Epithelial cell of esophagus (primary cell): ENCODE results near the gene KSR2.
A peak's percentile ranks its signal among the peaks of the same experiment; 100 is the strongest.

ENCODE experiments used
- DNase-seq: peaks from one replicate; pipeline ENCODE4 v3.0.0; 2010; ENCODE audit warnings: low read depth
- H3K4me3 ChIP-seq: 2 replicates; pipeline ENCODE4 v1.5.1; 2011; ENCODE audit warnings: mild to moderate bottlenecking, low read length, control low read depth
- CTCF ChIP-seq: IDR thresholded peaks from 2 replicates; pipeline ENCODE4 v1.5.1; 2011; ENCODE audit warnings: low read depth, mild to moderate bottlenecking, low read length, control low read depth, inconsistent platforms; ENCODE audit not compliant: insufficient read depth; ENCODE audit errors: missing control alignments

Gene KSR2

GRCh38 chr12:117486840-117487659, 481.7 kb downstream of the KSR2 start:
- no peak for TF ChIP-seq CTCF
- peak; percentile 6 for DNase-seq
- H3K4me3 ChIP-seq: no peak overlapping the region

DNA sequence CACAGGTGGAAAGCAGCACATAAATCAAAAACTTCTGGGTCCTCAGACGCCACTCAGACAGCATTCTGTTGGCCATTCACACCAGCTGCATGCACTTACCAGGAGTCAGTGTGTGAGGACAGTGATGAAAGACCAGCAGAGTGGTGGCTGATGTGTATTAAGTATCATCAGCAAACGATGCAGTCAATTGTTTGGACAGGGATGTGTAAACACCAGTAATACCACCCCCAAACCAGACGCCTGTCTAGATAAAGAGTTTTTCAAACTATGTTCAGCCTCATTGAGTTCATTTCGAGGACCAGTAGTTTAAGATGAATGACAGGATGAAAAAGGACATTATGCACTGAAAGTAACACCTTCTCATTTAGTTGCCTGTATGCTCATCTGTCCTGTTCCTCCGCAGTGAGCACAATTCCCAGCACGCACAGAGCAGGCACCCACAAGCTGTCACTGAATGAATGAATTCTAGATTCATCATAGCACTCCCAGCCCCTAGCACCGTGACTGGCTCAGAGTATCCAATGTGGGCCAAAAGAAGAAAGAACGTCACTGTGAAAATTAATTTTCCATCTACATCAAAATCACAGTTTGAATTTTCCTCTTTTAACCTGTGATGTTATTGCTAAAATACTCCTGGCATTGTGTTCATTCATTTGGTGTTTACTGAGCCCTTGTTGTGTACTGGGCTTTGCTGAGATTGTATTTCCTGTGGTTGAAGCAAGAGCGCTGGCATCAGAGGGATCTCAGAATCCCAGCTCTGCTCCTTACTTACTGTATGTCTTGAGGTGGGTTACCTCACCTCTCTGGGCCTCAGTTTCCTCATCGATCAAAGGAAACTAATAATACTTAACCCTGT, 482.6 kb downstream of the KSR2 start:
- no peak overlapping the region for H3K4me3 ChIP-seq
- TF ChIP-seq CTCF: no peak
- DNase-seq: no peak

DNA sequence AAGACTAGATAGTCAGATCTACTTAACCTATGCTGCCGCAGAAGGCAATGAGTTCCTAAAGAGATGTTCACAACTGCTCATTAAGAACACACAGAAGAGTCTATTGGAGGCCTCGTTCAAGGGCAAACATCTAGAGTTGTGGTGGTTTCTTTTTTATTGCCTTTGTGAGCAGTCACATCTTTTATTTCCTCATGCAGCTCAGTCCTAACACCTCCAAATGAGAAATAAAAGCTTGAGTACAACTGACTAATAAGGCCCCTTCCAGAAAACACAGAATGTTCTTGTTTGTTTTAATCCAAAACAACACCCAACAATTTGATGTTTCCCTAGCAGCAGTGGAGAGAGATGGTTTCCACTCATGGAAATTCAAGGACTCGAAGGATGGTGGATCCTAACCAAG, 483.9 kb downstream of the KSR2 start:
- TF ChIP-seq CTCF: no peak
- H3K4me3 ChIP-seq: no peak overlapping the region
- DNase-seq: no peak

GRCh38 chr12:117483501-117483900, 485.3 kb downstream of the KSR2 start:
- H3K4me3 ChIP-seq: no peak overlapping the region
- TF ChIP-seq CTCF: no peak
- no peak for DNase-seq

DNA sequence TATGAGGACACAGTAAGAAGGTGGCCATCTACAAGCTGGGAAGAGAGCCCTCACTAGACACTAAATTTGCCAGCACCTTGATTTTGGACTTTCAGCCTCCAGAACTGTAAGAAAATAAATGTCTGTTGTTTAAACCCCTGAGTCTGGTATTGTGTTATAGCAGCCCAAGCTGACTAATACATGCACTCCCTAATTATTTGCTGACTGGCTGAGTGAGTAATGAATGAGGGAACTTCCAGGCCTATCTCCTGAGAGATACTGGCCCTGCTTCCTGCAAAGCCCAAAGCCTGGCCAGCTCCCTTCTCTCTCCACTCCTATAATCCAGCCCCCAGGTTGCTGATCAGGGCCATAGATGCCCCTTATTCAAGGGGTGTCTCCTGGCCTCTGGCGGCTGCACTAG, 487.3 kb downstream of the KSR2 start:
- TF ChIP-seq CTCF: no peak
- no peak for DNase-seq
- no peak overlapping the region for H3K4me3 ChIP-seq

GRCh38 chr12:117476341-117476740, 492.4 kb downstream of the KSR2 start:
- H3K4me3 ChIP-seq: no peak overlapping the region
- TF ChIP-seq CTCF: no peak
- DNase-seq: no peak

DNA sequence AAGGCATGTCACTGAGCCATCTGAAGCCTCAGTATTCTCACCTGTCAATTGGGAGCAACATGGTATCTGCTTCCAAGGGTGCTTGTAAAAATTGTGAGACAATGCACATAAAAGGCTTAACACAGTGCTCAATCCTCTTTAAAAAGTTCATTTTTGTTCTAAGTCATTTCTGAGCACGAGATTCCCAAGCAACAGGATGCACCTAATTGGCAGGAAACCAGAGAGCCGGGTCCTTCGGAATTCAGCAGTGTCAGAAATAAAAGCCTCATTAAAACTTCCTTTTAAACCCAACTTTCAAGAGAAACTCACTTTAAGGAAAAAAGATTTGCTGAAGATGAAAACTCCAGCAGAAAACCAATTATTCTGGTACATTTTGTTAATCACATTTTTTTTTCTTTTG, 494.9 kb downstream of the KSR2 start:
- no peak for TF ChIP-seq CTCF
- no peak for DNase-seq
- H3K4me3 ChIP-seq: no peak overlapping the region
